ENCODE data around the gene PLA1A.

DNA sequence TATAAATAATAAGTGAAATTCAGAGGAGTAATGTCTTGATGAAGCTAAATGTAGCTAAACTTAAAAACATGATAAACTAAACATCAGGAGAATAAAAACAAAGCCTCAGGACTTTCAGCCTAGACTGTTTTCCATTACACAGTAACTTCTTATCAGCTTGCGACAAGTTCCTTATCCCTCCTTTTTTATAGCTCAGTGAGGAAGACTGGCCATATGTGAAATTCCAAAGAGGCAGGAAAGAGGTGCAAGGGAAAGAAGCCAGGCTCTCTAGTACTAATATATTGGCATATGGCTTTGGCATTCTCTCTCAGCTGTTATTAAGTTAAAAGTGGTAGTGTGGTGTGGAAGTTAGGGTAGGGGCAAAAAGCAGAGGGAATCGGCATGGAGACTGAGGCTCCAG is 75.1 kb downstream of the PLA1A start:
- TF ChIP-seq, protein P1, sequence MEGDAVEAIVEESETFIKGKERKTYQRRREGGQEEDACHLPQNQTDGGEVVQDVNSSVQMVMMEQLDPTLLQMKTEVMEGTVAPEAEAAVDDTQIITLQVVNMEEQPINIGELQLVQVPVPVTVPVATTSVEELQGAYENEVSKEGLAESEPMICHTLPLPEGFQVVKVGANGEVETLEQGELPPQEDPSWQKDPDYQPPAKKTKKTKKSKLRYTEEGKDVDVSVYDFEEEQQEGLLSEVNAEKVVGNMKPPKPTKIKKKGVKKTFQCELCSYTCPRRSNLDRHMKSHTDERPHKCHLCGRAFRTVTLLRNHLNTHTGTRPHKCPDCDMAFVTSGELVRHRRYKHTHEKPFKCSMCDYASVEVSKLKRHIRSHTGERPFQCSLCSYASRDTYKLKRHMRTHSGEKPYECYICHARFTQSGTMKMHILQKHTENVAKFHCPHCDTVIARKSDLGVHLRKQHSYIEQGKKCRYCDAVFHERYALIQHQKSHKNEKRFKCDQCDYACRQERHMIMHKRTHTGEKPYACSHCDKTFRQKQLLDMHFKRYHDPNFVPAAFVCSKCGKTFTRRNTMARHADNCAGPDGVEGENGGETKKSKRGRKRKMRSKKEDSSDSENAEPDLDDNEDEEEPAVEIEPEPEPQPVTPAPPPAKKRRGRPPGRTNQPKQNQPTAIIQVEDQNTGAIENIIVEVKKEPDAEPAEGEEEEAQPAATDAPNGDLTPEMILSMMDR (IDR thresholded peaks at IDR 0.05) = no peak
- TF ChIP-seq POLR2AphosphoS5 (IDR thresholded peaks at IDR 0.05) = no peak

Measured in prostate gland (tissue), 2 donors.